ENCODE results near the gene BCO1. TPM values are rescaled to one million over a fixed set of nuclear protein-coding genes. Genes with fewer than 3 reads are reported as not detected.
A peak's percentile ranks its signal among the peaks of the same experiment; 100 is the strongest.

Gene BCO1
- total and polyA plus RNA-seq, 4 donors = 0.11 to 0.50 (median 0.29) TPM

GRCh38 chr16:81214745-81215166, 23.7 kb upstream of the BCO1 start:
- Histone ChIP-seq H3K36me3 (ENCODE audit: control insufficient read depth in 4 of 4, insufficient read depth in 3 of 4, low read depth in 1 of 4, low read length in 3 of 4) (no peaks in the 10 kb centered on the region), H3K4me1 (ENCODE audit: control insufficient read depth in 4 of 4, insufficient read depth in 4 of 4, low read length in 3 of 4) (peaks cover 0 to 4% (median 0%) of the 10 kb centered on the region in 4 donors), H3K9ac (ENCODE audit: low read depth in 1 of 2, low read length in 2 of 2) (no peak overlapping the region), H3K4me3 (ENCODE audit: low read depth in 1 of 3, low read length in 3 of 3) (no peak overlapping the region), H3K27me3 (ENCODE audit: control insufficient read depth in 4 of 4, insufficient read depth in 4 of 4, low read length in 3 of 4) (no peaks in the 10 kb centered on the region), H3K9me3 (ENCODE audit: control insufficient read depth in 4 of 4, low read length in 3 of 4) (no peaks in the 10 kb centered on the region), H3K27ac (ENCODE audit: low read depth in 1 of 2, low read length in 2 of 2) (no peak overlapping the region)
- DNase-seq (ENCODE audit: low spot score) = no peak
- TF ChIP-seq CTCF (IDR thresholded peaks at IDR 0.05; ENCODE audit: low read depth, low read length, missing input control) = peak; percentile 14
- no peak for TF ChIP-seq TAF1 (conservative IDR thresholded peaks at IDR 0.05)
- TF ChIP-seq RAD21 (IDR thresholded peaks at IDR 0.05) = peak in 1 of 2 donors; percentile 40
- TF ChIP-seq, protein P1, sequence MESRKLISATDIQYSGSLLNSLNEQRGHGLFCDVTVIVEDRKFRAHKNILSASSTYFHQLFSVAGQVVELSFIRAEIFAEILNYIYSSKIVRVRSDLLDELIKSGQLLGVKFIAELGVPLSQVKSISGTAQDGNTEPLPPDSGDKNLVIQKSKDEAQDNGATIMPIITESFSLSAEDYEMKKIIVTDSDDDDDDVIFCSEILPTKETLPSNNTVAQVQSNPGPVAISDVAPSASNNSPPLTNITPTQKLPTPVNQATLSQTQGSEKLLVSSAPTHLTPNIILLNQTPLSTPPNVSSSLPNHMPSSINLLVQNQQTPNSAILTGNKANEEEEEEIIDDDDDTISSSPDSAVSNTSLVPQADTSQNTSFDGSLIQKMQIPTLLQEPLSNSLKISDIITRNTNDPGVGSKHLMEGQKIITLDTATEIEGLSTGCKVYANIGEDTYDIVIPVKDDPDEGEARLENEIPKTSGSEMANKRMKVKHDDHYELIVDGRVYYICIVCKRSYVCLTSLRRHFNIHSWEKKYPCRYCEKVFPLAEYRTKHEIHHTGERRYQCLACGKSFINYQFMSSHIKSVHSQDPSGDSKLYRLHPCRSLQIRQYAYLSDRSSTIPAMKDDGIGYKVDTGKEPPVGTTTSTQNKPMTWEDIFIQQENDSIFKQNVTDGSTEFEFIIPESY (IDR thresholded peaks at IDR 0.05) = no peak
- 51% methylated on average over 15 of the region's 15 CpGs for WGBS

- Histone ChIP-seq H3K27ac (ENCODE audit: low read depth in 1 of 2, low read length in 2 of 2) (no peak overlapping the region), H3K9me3 (ENCODE audit: control insufficient read depth in 4 of 4, low read length in 3 of 4) (no peaks in the 10 kb centered on the region), H3K27me3 (ENCODE audit: control insufficient read depth in 4 of 4, insufficient read depth in 4 of 4, low read length in 3 of 4) (no peaks in the 10 kb centered on the region), H3K36me3 (ENCODE audit: control insufficient read depth in 4 of 4, insufficient read depth in 3 of 4, low read depth in 1 of 4, low read length in 3 of 4) (no peaks in the 10 kb centered on the region), H3K4me3 (ENCODE audit: low read depth in 1 of 3, low read length in 3 of 3) (no peak overlapping the region), H3K4me1 (ENCODE audit: control insufficient read depth in 4 of 4, insufficient read depth in 4 of 4, low read length in 3 of 4) (peaks cover 0 to 4% (median 0%) of the 10 kb centered on the region in 4 donors), H3K9ac (ENCODE audit: low read depth in 1 of 2, low read length in 2 of 2) (no peak overlapping the region)
- DNase-seq (ENCODE audit: low spot score) = no peak
- WGBS = 92% methylated on average over 16 of the region's 16 CpGs
- TF ChIP-seq FOXA1 (IDR thresholded peaks at IDR 0.05) (no peak), EGR1 (IDR thresholded peaks at IDR 0.05; ENCODE audit: low read depth in 2 of 2) (no peak), RXRA (IDR thresholded peaks at IDR 0.05) (no peak), TAF1 (conservative IDR thresholded peaks at IDR 0.05) (no peak), RAD21 (IDR thresholded peaks at IDR 0.05) (no peak), MAX (IDR thresholded peaks at IDR 0.05) (no peak), SP1 (IDR thresholded peaks at IDR 0.05) (no peak)
Measured at GRCh38 chr16:81216114-81216513, 22.4 kb upstream of the BCO1 start.

GRCh38 chr16:81216706-81217105, 21.8 kb upstream of the BCO1 start:
- DNase-seq (ENCODE audit: low spot score) = no peak
- Histone ChIP-seq H3K4me3 (ENCODE audit: low read depth in 1 of 3, low read length in 3 of 3) (no peak overlapping the region), H3K27me3 (ENCODE audit: control insufficient read depth in 4 of 4, insufficient read depth in 4 of 4, low read length in 3 of 4) (no peaks in the 10 kb centered on the region), H3K27ac (ENCODE audit: low read depth in 1 of 2, low read length in 2 of 2) (no peak overlapping the region), H3K4me1 (ENCODE audit: control insufficient read depth in 4 of 4, insufficient read depth in 4 of 4, low read length in 3 of 4) (peaks cover 0 to 4% (median 0%) of the 10 kb centered on the region in 4 donors), H3K36me3 (ENCODE audit: control insufficient read depth in 4 of 4, insufficient read depth in 3 of 4, low read depth in 1 of 4, low read length in 3 of 4) (no peaks in the 10 kb centered on the region), H3K9me3 (ENCODE audit: control insufficient read depth in 4 of 4, low read length in 3 of 4) (no peaks in the 10 kb centered on the region), H3K9ac (ENCODE audit: low read depth in 1 of 2, low read length in 2 of 2) (no peak overlapping the region)
- 62% methylated on average over 2 of the region's 2 CpGs for WGBS
- TF ChIP-seq CTCF (IDR thresholded peaks at IDR 0.05; ENCODE audit: low read depth, low read length, missing input control) (no peak), HNF4G (IDR thresholded peaks at IDR 0.05) (no peak), MAX (IDR thresholded peaks at IDR 0.05) (no peak), NR2F2 (IDR thresholded peaks at IDR 0.05) (no peak), REST (IDR thresholded peaks at IDR 0.05) (no peak), RAD21 (IDR thresholded peaks at IDR 0.05) (no peak), HNF4A (conservative IDR thresholded peaks at IDR 0.05) (no peak)

All from liver (tissue), 9 donors.